RWPE1 (cell line): ENCODE data around the gene APH1B.

ENCODE experiments used
- CTCF ChIA-PET: fragments of 350-600 bp; sonication (Branson Sonifier 250); formaldehyde crosslinking; extraction: SDS; loops from one replicate; lab custom pipeline; 2021; lab: Yijun Ruan, JAX
- POLR2A ChIA-PET: fragments of 400-600 bp; formaldehyde crosslinking; extraction: SDS; loops from one replicate; lab custom pipeline; 2020; ENCODE audit warnings: antibody characterized with exemption; ENCODE audit not compliant: low non-redundant PET; lab: Yijun Ruan, JAX
- DNase-seq: peaks from one replicate; pipeline ENCODE4 v3.0.0; 2012; ENCODE audit warnings: low spot score
- H3K27ac ChIP-seq: fragments of 450-650 bp; 2 replicates; pipeline ENCODE4 v1.5.1; 2017
- TF ChIP-seq, protein P1 (sequence below): fragments of 450-650 bp; conservative IDR thresholded peaks from 2 replicates; pipeline ENCODE4 v1.5.1; 2017; ENCODE audit warnings: low read depth, mild to moderate bottlenecking

Gene APH1B

DNA sequence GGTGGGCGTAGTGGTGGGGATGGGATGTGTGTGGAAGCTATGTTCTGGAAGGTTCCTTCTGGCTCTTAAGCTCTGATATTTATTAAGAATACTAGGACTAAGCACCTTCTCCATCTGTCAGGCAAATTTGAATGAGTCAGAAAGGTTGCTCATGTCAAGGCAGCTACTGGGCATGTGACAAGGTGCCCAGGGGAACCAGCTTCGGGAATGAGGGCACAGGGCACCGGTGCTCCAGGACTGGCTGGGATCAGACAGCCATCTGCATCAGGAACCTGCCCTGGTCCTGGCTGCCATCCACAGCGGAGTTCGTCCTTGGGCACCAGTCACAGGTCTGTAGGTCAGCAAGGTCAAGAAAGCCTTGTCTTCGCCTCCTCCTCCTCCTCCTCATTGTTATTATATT lies 71.8 kb downstream of the APH1B start:
- DNase-seq = peak; percentile 60
- CTCF ChIA-PET = interaction anchor here (0.6 to 1.1 kb wide), 2 partner anchors 32 to 193 kb away, joined by 3 to 4 read pairs; partner anchors contain the start of gene CA12
- POLR2A ChIA-PET = no interaction called here
- TF ChIP-seq, protein P1, sequence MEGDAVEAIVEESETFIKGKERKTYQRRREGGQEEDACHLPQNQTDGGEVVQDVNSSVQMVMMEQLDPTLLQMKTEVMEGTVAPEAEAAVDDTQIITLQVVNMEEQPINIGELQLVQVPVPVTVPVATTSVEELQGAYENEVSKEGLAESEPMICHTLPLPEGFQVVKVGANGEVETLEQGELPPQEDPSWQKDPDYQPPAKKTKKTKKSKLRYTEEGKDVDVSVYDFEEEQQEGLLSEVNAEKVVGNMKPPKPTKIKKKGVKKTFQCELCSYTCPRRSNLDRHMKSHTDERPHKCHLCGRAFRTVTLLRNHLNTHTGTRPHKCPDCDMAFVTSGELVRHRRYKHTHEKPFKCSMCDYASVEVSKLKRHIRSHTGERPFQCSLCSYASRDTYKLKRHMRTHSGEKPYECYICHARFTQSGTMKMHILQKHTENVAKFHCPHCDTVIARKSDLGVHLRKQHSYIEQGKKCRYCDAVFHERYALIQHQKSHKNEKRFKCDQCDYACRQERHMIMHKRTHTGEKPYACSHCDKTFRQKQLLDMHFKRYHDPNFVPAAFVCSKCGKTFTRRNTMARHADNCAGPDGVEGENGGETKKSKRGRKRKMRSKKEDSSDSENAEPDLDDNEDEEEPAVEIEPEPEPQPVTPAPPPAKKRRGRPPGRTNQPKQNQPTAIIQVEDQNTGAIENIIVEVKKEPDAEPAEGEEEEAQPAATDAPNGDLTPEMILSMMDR = no peak
- peak overlapping the region; percentile 87 for H3K27ac ChIP-seq

DNA sequence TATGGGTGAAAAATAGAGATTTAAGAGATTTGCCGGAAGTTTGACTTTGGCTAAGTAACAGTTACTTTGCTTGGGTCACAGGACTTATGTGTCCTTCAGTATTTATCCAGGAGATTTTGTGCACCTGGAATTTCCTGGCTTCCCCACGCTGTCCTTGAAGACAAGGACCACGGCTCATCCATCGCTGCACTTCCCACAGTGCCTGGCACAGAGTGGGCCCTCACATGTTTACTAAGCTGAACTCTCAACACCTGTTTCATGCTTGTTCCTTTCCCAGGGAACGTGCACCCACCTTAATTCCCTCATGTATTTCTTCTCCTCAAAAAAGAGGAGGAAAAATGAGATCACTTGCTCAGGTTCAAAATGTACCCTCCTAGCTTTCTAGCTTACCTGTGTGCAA lies 72.2 kb downstream of the APH1B start:
- TF ChIP-seq, protein P1 = no peak
- DNase-seq = no peak
- ChIA-PET POLR2A (no interaction called here), CTCF (interaction anchor here (0.6 to 1.1 kb wide), 2 partner anchors 31 to 193 kb away, joined by 3 to 4 read pairs; partner anchors contain the start of gene CA12)
- H3K27ac ChIP-seq = peak overlapping the region; percentile 87

DNA sequence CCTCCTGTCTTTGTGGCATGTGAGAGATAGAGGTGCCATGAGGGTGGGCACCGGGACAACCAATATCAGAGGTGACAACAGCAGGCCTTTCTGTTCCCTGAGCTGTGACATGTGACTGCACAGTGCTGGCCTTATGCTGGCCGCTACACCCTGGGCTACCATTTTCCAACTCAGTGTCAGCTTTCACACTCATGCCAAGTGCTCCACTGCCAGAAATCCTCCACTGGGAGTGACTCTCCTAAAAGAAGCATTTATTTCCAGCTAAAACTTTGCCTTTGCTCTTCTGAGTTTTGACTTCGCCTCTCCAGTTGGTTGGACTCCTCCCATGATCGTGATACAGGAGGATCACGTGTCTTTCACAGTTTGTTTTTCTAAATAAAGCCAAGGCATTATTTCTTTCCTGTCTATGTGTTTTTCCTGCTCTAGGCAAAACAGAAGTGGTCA lies 72.8 kb downstream of the APH1B start:
- no peak for DNase-seq
- ChIA-PET CTCF (interaction anchor here (1.1 kb wide), 1 partner anchor 31 kb away, joined by 4 read pairs; the partner anchor contains the start of gene CA12), POLR2A (no interaction called here)
- TF ChIP-seq, protein P1 = no peak
- peak overlapping the region; percentile 87 for H3K27ac ChIP-seq

DNA sequence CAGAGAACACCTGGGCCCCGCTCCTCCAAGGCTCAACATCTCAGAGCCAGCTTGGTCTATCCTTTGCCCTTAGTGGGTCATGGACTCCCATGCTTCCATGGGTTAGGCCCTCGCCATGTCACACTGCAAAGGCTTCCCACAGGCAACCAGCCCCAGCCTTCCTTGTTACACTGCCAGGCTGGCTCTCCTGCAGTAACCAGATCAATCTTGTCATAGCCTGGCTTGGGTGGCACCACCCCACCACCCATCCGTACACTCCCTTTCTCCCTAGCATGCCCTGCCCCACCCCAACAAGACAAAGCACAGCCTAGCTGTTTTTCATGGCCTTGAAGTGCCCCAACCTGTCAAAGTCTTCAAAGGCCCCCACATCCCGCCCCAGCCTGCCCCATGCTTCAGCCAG lies 73.8 kb downstream of the APH1B start:
- CTCF ChIA-PET = interaction anchor here (0.5 kb wide), 1 partner anchor 259 kb away, joined by 4 read pairs; no protein-coding TSS in a partner anchor
- peak overlapping the region; percentile 76 for H3K27ac ChIP-seq
- TF ChIP-seq, protein P1 = no peak
- DNase-seq = no peak
- POLR2A ChIA-PET = no interaction called here

DNA sequence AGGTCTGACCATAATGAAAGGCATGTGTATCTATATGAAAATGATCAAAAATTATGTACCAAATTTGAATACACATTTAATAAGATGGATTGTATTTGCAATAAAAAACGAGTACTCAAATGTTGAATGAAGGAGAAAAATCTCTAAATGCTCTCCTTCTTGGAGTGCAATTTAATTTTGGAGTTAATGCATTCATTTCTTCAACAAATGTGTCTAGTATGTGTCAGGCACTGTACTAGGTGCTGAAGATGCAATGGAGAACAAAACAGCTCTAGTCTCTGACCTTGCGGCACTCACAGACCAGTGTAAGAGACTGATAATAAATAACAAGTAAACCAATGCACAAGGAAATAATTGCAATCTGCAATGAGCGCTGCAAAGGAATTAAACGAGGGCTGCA lies 75.4 kb downstream of the APH1B start:
- CTCF ChIA-PET = interaction anchor here (0.6 kb wide), 1 partner anchor 19 kb away, joined by 3 read pairs; no protein-coding TSS in a partner anchor
- no peak overlapping the region for H3K27ac ChIP-seq
- POLR2A ChIA-PET = no interaction called here
- DNase-seq = no peak
- TF ChIP-seq, protein P1 = no peak

DNA sequence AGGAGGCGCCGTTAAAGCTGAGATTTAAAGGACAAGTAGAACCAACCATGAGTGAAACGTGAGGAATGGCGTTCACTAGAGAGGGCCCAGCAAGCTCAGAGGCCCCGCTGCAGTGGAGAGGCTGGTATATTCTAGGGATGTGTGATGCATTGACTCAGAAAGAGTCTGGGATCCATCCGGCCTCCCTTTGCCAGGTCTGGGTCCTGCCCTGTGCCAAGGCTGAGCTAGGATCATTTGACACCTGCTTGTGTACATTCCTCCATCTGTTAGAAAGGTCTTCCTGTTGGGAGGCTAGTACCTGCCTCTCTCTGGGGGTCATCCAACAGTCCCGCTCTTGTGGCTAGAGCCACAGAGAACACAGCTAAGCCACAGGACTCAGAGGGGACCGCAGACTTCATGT lies 75.9 kb downstream of the APH1B start:
- ChIA-PET POLR2A (no interaction called here), CTCF (interaction anchor here (0.6 kb wide), 1 partner anchor 19 kb away, joined by 3 read pairs; no protein-coding TSS in a partner anchor)
- TF ChIP-seq, protein P1 = no peak
- no peak for DNase-seq
- no peak overlapping the region for H3K27ac ChIP-seq
